ENCODE results near the gene LRRC4C.

- TF ChIP-seq CTCF (IDR thresholded peaks at IDR 0.05; ENCODE audit: extremely low read depth in 1 of 2, insufficient read depth in 1 of 2, low read depth in 1 of 2, low read length in 2 of 2) (no peak), POLR2A (IDR thresholded peaks at IDR 0.05; ENCODE audit: low read depth, low read length) (no peak), EZH2 (IDR thresholded peaks at IDR 0.05; ENCODE audit: borderline replicate concordance, low read depth, low read length, severe bottlenecking) (no peak), POLR2AphosphoS5 (IDR thresholded peaks at IDR 0.05; ENCODE audit: insufficient read depth, low read depth, low read length) (no peak), GATA2 (IDR thresholded peaks at IDR 0.05; ENCODE audit: insufficient read depth, insufficient read length, low read depth, low read length) (no peak), JUN (IDR thresholded peaks at IDR 0.05; ENCODE audit: borderline replicate concordance, insufficient read depth, insufficient read length, low read depth) (no peak), MAX (IDR thresholded peaks at IDR 0.05; ENCODE audit: insufficient read depth, insufficient read length) (no peak), FOS (IDR thresholded peaks at IDR 0.05; ENCODE audit: borderline replicate concordance, insufficient read depth, low read length) (no peak), MYC (IDR thresholded peaks at IDR 0.05; ENCODE audit: low read depth, low read length) (no peak)
Measured at GRCh38 chr11:41206388-41206787, 253.1 kb downstream of the LRRC4C start.

Data from endothelial cell of umbilical vein (primary cell).